ENCODE data around the gene KCNIP4. TPM values are rescaled to one million over a fixed set of nuclear protein-coding genes. Genes with fewer than 3 reads are reported as not detected.

The KCNIP4 gene
- total and polyA plus RNA-seq, 9 of the 15 experiments (the other 6 are each of a cell fraction or from before 2014, with no cell fraction given): 0.25 to 0.41 TPM; not detected in 7

DNA sequence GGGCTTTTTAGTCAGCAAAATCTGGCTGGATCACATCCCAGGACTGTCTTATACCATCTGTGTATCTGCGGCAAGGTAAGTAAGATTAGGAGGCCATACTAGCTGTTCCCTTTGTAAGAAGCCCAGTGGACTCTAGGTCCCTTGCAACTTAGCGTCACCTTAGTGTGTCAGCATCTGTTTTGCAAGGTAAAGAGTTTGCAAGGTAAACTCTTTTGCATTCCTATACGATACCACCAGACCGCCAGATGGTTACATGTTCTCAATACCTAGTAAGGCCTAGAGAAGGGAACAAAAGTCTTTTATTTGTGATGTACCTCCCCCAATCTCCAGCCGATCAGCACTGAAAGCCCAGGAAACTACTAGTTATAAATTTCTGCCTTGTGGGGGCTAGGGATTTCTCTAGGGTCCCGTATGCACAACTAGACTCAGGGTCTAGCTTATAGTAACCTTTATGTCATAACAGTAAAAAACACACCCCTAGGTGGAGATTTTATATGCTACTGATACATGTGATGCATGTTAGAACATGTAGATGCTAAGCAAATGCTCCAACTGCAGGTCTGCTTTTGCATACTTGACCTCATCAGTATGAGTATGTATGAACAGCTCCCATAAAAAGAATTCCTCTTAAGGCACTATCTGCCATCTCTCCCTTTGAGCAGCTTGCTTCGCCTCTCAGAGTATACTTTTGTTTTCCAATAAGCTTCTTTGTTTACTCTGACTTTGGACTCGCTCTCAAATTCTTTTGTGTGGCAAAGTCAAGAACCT, 78.4 kb downstream of the KCNIP4 start (continued):
- TF ChIP-seq GTF2E2 (tag; IDR thresholded peaks at IDR 0.05) (no peak), PHF20 (IDR thresholded peaks at IDR 0.05; ENCODE audit: partially characterized antibody) (no peak), ZFP36 (IDR thresholded peaks at IDR 0.05; ENCODE audit: low read depth, low read length, partially characterized antibody) (no peak), TRIM24 (IDR thresholded peaks at IDR 0.05) (no peak)
- TF ChIP-seq, protein P1, sequence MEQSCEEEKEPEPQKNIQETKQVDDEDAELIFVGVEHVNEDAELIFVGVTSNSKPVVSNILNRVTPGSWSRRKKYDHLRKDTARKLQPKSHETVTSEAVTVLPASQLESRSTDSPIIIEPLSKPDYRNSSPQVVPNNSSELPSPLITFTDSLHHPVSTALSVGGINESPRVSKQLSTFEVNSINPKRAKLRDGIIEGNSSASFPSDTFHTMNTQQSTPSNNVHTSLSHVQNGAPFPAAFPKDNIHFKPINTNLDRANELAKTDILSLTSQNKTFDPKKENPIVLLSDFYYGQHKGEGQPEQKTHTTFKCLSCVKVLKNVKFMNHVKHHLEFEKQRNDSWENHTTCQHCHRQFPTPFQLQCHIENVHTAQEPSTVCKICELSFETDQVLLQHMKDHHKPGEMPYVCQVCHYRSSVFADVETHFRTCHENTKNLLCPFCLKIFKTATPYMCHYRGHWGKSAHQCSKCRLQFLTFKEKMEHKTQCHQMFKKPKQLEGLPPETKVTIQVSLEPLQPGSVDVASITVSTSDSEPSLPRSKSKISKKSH (CRISPR knock-in tag; IDR thresholded peaks at IDR 0.05): no peak

DNA sequence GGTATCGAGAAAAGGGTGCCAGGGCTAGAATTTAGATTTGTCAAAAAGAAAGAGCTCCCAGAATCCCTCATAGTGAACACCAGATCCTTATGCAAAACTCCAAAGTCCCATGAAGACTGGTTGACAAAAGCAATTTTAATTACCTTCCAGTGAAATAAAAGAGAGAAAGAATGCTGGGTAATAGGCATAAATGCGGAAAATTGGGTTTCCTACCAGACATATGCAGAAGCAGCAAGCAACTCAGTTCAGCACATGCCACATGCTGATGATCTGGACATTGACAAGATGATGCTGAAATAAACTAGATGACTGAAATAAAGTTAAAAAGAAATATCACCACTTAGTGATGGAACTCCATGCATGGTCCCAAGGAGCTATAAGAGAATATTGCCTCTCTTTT, 83.9 kb downstream of the KCNIP4 start:
- Histone ChIP-seq H3K9me1 (ENCODE audit: control insufficient read depth, insufficient read depth, low read length) (no peaks in the 10 kb centered on the region), H3K79me2 (ENCODE audit: control insufficient read depth, insufficient read depth, low read length) (no peaks in the 10 kb centered on the region), H3K4me2 (ENCODE audit: insufficient read depth, low read length) (no peak overlapping the region), H3K27ac (ENCODE audit: extremely low read depth, low read depth, low read length) (no peak overlapping the region), H3K36me3 (ENCODE audit: control insufficient read depth, insufficient read depth, low read length) (no peaks in the 10 kb centered on the region), H4K20me1 (replicated peaks; ENCODE audit: control insufficient read depth, insufficient read depth, low read length) (no peaks in the 10 kb centered on the region), H3K9me3 (replicated peaks; ENCODE audit: control insufficient read depth, insufficient read depth, low read depth, low read length) (no peaks in the 10 kb centered on the region), H2AFZ (ENCODE audit: low read depth, low read length) (no peak overlapping the region), H3K4me1 (replicated peaks in 1 of 2; ENCODE audit: control insufficient read depth in 2 of 2, insufficient read depth in 2 of 2, low read length in 2 of 2) (no peaks in the 10 kb centered on the region), H3K27me3 (ENCODE audit: control insufficient read depth in 2 of 2, insufficient read depth in 2 of 2, low read length in 2 of 2) (no peaks in the 10 kb centered on the region), H3K4me3 (no peak overlapping the region), H3K9ac (ENCODE audit: insufficient read depth in 1 of 2, low read depth in 2 of 2, low read length in 2 of 2) (no peak overlapping the region)
- intact Hi-C loops (cut with micrococcal nuclease): no loop called here
- DNase-seq (ENCODE audit: extremely low read depth in 1 of 4, low spot score in 3 of 4) (no peak), FAIRE-seq (no peak), ATAC-seq (no peak)
- no TSS peak for BruUV-seq (replicated peaks)
- POLR2A ChIA-PET: no interaction called here
- CTCF ChIA-PET (ENCODE audit: low intra/inter-chr PET ratio): no interaction called here
- in situ Hi-C loops (cut with MboI): no loop called here
- TF ChIP-seq ZFPM2 (CRISPR knock-in tag; IDR thresholded peaks at IDR 0.05): no peak
- 0% methylated on average over 2 of the region's 2 CpGs for WGBS (ENCODE audit: insufficient coverage, low coverage, missing lambda C conversion rate)
